ENCODE measurements around the gene OSGIN1.

OSGIN1 gene

GRCh38 chr16:83926726-83927397 lies 26.2 kb upstream of the OSGIN1 start:
- DNase-seq (ENCODE audit: low read depth), result peak; percentile 43

GRCh38 chr16:83928341-83929055 lies 24.5 kb upstream of the OSGIN1 start:
- no peak for DNase-seq (ENCODE audit: low read depth)

- DNase-seq (ENCODE audit: low read depth), result no peak
Measured at GRCh38 chr16:83929811-83930555, 23.1 kb upstream of the OSGIN1 start.

GRCh38 chr16:83930730-83931500 lies 22.1 kb upstream of the OSGIN1 start:
- no peak for DNase-seq (ENCODE audit: low read depth)

GRCh38 chr16:83931556-83931955 lies 21.5 kb upstream of the OSGIN1 start:
- DNase-seq (ENCODE audit: low read depth), result no peak

- no peak for DNase-seq (ENCODE audit: low read depth)
Measured at GRCh38 chr16:83932304-83932703, 20.7 kb upstream of the OSGIN1 start.

- DNase-seq (ENCODE audit: low read depth), result no peak
Measured at GRCh38 chr16:83932955-83933673, 19.9 kb upstream of the OSGIN1 start.

- no peak for DNase-seq (ENCODE audit: low read depth)
Measured at GRCh38 chr16:83933885-83934683, 19.0 kb upstream of the OSGIN1 start.

GRCh38 chr16:83934684-83934977 lies 18.4 kb upstream of the OSGIN1 start:
- DNase-seq (ENCODE audit: low read depth), result no peak

GRCh38 chr16:83935005-83935857 lies 17.8 kb upstream of the OSGIN1 start:
- no peak for DNase-seq (ENCODE audit: low read depth)

- DNase-seq (ENCODE audit: low read depth), result no peak
Measured at GRCh38 chr16:83935858-83936255, 17.2 kb upstream of the OSGIN1 start.

- DNase-seq (ENCODE audit: low read depth), result no peak
Measured at GRCh38 chr16:83936581-83937165, 16.4 kb upstream of the OSGIN1 start.

- DNase-seq (ENCODE audit: low read depth), result no peak
Measured at GRCh38 chr16:83937267-83937666, 15.8 kb upstream of the OSGIN1 start.

GRCh38 chr16:83937922-83938885 lies 14.8 kb upstream of the OSGIN1 start:
- DNase-seq (ENCODE audit: low read depth), result no peak

- DNase-seq (ENCODE audit: low read depth), result no peak
Measured at GRCh38 chr16:83939266-83939855, 13.7 kb upstream of the OSGIN1 start.

- no peak for DNase-seq (ENCODE audit: low read depth)
Measured at GRCh38 chr16:83940119-83940518, 12.9 kb upstream of the OSGIN1 start.

- no peak for DNase-seq (ENCODE audit: low read depth)
Measured at GRCh38 chr16:83940630-83941378, 12.2 kb upstream of the OSGIN1 start.

Data from stimulated activated CD8-positive, alpha-beta memory T cell treated with anti-CD3 and anti-CD28 coated beads, Interleukin-15, amount 100 ng/mL, for 24 hours (primary cell).